Loucy (cell line): ENCODE measurements around the gene GRB14.

ENCODE experiments used
- H2AFZ ChIP-seq: fragments of 200-600 bp; sonication (generic); 2 replicates; pipeline ENCODE4 v1.6.0; 2016; ENCODE audit warnings: antibody characterized with exemption, mild to moderate bottlenecking, low read length, moderate library complexity
- H3F3A ChIP-seq: fragments of 200-600 bp; 2 replicates; pipeline ENCODE4 v1.6.0; 2016; ENCODE audit warnings: antibody characterized with exemption, low read depth, mild to moderate bottlenecking
- H3K27me3 ChIP-seq: fragments of 200-600 bp; sonication (generic); 2 replicates; pipeline ENCODE4 v1.6.1; 2014; ENCODE audit warnings: low read length, mild to moderate bottlenecking; ENCODE audit not compliant: insufficient read depth, poor library complexity, severe bottlenecking
- H3K36me3 ChIP-seq: fragments of 200-600 bp; sonication (generic); 2 replicates; pipeline ENCODE4 v1.6.1; 2016; ENCODE audit warnings: low read length; ENCODE audit not compliant: insufficient read depth
- H3K4me1 ChIP-seq: fragments of 200-600 bp; sonication (generic); 2 replicates; pipeline ENCODE4 v1.5.1; 2014; ENCODE audit warnings: low read length, mild to moderate bottlenecking; ENCODE audit not compliant: insufficient read depth, poor library complexity, severe bottlenecking
- H3K4me2 ChIP-seq: fragments of 200-600 bp; sonication (generic); 2 replicates; pipeline ENCODE4 v1.6.0; 2014; ENCODE audit warnings: antibody characterized with exemption, low read length, low read depth, mild to moderate bottlenecking; ENCODE audit not compliant: poor library complexity, severe bottlenecking
- H3K4me3 ChIP-seq: fragments of 200-600 bp; sonication (generic); 2 replicates; pipeline ENCODE4 v1.5.1; 2014; ENCODE audit warnings: low read length, mild to moderate bottlenecking, mixed read lengths; ENCODE audit not compliant: poor library complexity, severe bottlenecking
- H3K79me2 ChIP-seq: fragments of 200-600 bp; sonication (generic); 2 replicates; pipeline ENCODE4 v1.6.1; 2014; ENCODE audit warnings: low read length; ENCODE audit not compliant: insufficient read depth
- H3K9ac ChIP-seq: fragments of 200-600 bp; sonication (generic); 2 replicates; pipeline ENCODE4 v1.6.0; 2014; ENCODE audit warnings: mild to moderate bottlenecking, low read depth, low read length, moderate library complexity; ENCODE audit not compliant: poor library complexity, severe bottlenecking
- H3K9me2 ChIP-seq: fragments of 200-600 bp; sonication (generic); replicated peaks from 2 replicates; pipeline ENCODE4 v1.6.1; 2016; ENCODE audit warnings: low read depth, low read length, mixed read lengths
- H3K9me3 ChIP-seq: fragments of 200-600 bp; sonication (generic); 2 replicates; pipeline ENCODE4 v1.6.1; 2014; ENCODE audit warnings: mild to moderate bottlenecking, antibody characterized with exemption, low read length, low read depth; ENCODE audit not compliant: insufficient read depth
- H4K20me1 ChIP-seq: fragments of 200-600 bp; sonication (generic); 2 replicates; pipeline ENCODE4 v1.6.0; 2014; ENCODE audit warnings: antibody characterized with exemption, low read length, mild to moderate bottlenecking; ENCODE audit not compliant: insufficient read depth, poor library complexity, severe bottlenecking
- CTCF ChIP-seq: fragments of 200-600 bp; sonication (generic); conservative IDR thresholded peaks from 2 replicates; pipeline ENCODE4 v1.5.1; 2014; ENCODE audit warnings: mild to moderate bottlenecking, antibody characterized with exemption, low read length
- EZH2phosphoT487 ChIP-seq: fragments of 200-600 bp; IDR thresholded peaks from 2 replicates; pipeline ENCODE4 v1.6.1; 2018; ENCODE audit warnings: antibody characterized with exemption, mild to moderate bottlenecking, moderate library complexity, borderline replicate concordance

The GRB14 gene

GRCh38 chr2:164504253-164504652 is 117.0 kb downstream of the GRB14 start:
- H3K9me3 ChIP-seq: no peaks in the 10 kb centered on the region
- no peak overlapping the region for H3K4me2 ChIP-seq
- peaks cover 16% of the 10 kb centered on the region for H3K4me1 ChIP-seq
- no peaks in the 10 kb centered on the region for H3K27me3 ChIP-seq
- no peak overlapping the region for H2AFZ ChIP-seq
- H4K20me1 ChIP-seq: no peaks in the 10 kb centered on the region
- no peak overlapping the region for H3K4me3 ChIP-seq
- no peaks in the 10 kb centered on the region for H3K79me2 ChIP-seq
- TF ChIP-seq CTCF: peak; percentile 67
- no peak for TF ChIP-seq EZH2phosphoT487
- H3K9ac ChIP-seq: no peak overlapping the region
- H3K9me2 ChIP-seq: no peaks in the 10 kb centered on the region
- no peaks in the 10 kb centered on the region for H3F3A ChIP-seq
- no peaks in the 10 kb centered on the region for H3K36me3 ChIP-seq

GRCh38 chr2:164498836-164499235 is 122.4 kb downstream of the GRB14 start:
- H3K27me3 ChIP-seq: no peaks in the 10 kb centered on the region
- H3K4me1 ChIP-seq: no peaks in the 10 kb centered on the region
- no peak overlapping the region for H3K4me2 ChIP-seq
- H3K36me3 ChIP-seq: no peaks in the 10 kb centered on the region
- H2AFZ ChIP-seq: no peak overlapping the region
- H3K4me3 ChIP-seq: no peak overlapping the region
- H4K20me1 ChIP-seq: no peaks in the 10 kb centered on the region
- H3K9ac ChIP-seq: no peak overlapping the region
- no peaks in the 10 kb centered on the region for H3K9me3 ChIP-seq
- TF ChIP-seq EZH2phosphoT487: no peak
- TF ChIP-seq CTCF: no peak
- no peaks in the 10 kb centered on the region for H3F3A ChIP-seq
- H3K79me2 ChIP-seq: no peaks in the 10 kb centered on the region
- H3K9me2 ChIP-seq: no peaks in the 10 kb centered on the region

GRCh38 chr2:164496881-164497280 is 124.4 kb downstream of the GRB14 start:
- Histone ChIP-seq H3K4me2 (no peak overlapping the region), H3K36me3 (no peaks in the 10 kb centered on the region), H3K9ac (no peak overlapping the region), H3K27me3 (no peaks in the 10 kb centered on the region), H3K4me3 (no peak overlapping the region), H3F3A (no peaks in the 10 kb centered on the region), H2AFZ (no peak overlapping the region), H4K20me1 (no peaks in the 10 kb centered on the region), H3K4me1 (no peaks in the 10 kb centered on the region), H3K9me3 (no peaks in the 10 kb centered on the region), H3K79me2 (no peaks in the 10 kb centered on the region), H3K9me2 (no peaks in the 10 kb centered on the region)
- TF ChIP-seq CTCF (no peak), EZH2phosphoT487 (no peak)
